H1 (cell line): ENCODE data around the gene MACROD2. TPM values are rescaled to one million over a fixed set of nuclear protein-coding genes. Genes with fewer than 3 reads are reported as not detected.

ENCODE experiments used
- CTCF ChIA-PET: fragments of 300-600 bp; sonication (Branson Sonifier 250); formaldehyde crosslinking; loops from one replicate; lab custom pipeline; 2021; ENCODE audit not compliant: partially characterized antibody; lab: Charles Lee
- POLR2A ChIA-PET: fragments of 300-600 bp; sonication (Branson Sonifier 250); formaldehyde crosslinking; loops from one replicate; lab custom pipeline; 2021; ENCODE audit warnings: inconsistent platforms; ENCODE audit not compliant: partially characterized antibody; lab: Charles Lee
- DNase-seq, 2 experiments: peaks; one replicate each; pipeline versions ENCODE4 v3.0.0 to v3.0.0-alpha.2; 2010 to 2022; ENCODE audit warnings: low spot score in 2 of 2, low read depth in 1 of 2, mixed read lengths in 1 of 2
- FAIRE-seq: peaks from 2 replicates; lab custom pipeline; 2011; peaks lifted over from hg19 to GRCh38; lab: Jason Lieb, UNC
- H2AFZ ChIP-seq: 2 replicates; pipeline ENCODE4 v1.8.1; 2012; ENCODE audit warnings: low read length, inconsistent platforms
- H2AK5ac ChIP-seq: 2 replicates; pipeline ENCODE4 v1.6.1; 2013; ENCODE audit warnings: low read depth, low read length
- H2BK120ac ChIP-seq: replicated peaks from 2 replicates; pipeline ENCODE3; 2013; ENCODE audit warnings: low read depth, low read length, inconsistent platforms
- H2BK12ac ChIP-seq: 2 replicates; pipeline ENCODE4 v1.6.1; 2013; ENCODE audit warnings: low read depth, low read length
- H2BK15ac ChIP-seq: 2 replicates; pipeline ENCODE4 v1.6.1; 2013; ENCODE audit warnings: low read length
- H2BK20ac ChIP-seq: 2 replicates; pipeline ENCODE4 v1.6.1; 2013; ENCODE audit warnings: low read length
- H2BK5ac ChIP-seq: 2 replicates; pipeline ENCODE4 v1.6.1; 2013; ENCODE audit warnings: low read depth, low read length
- H3K14ac ChIP-seq: 2 replicates; pipeline ENCODE4 v1.6.1; 2013; ENCODE audit warnings: inconsistent platforms; ENCODE audit not compliant: insufficient read length
- H3K18ac ChIP-seq: 2 replicates; pipeline ENCODE4 v1.6.1; 2013; ENCODE audit warnings: low read length; ENCODE audit errors: extremely low read depth
- H3K23ac ChIP-seq: 2 replicates; pipeline ENCODE4 v1.6.1; 2013; ENCODE audit warnings: inconsistent platforms; ENCODE audit not compliant: insufficient read length
- H3K23me2 ChIP-seq: 2 replicates; pipeline ENCODE4 v1.6.1; 2013; ENCODE audit warnings: low read depth, low read length
- H3K27ac ChIP-seq: 2 replicates; pipeline ENCODE4 v1.6.1; 2011; ENCODE audit warnings: low read depth, low read length, inconsistent platforms
- H3K27me3 ChIP-seq, 4 experiments: replicated peaks in 1 of 4; 1 replicate in 1 of 4; 2 replicates in 3 of 4; pipeline versions ENCODE4 v1.6.1 to v1.8.1; 2011 to 2013; ENCODE audit warnings: low read length in 3 of 4, mild to moderate bottlenecking in 3 of 4, inconsistent platforms in 2 of 4, mixed read lengths in 2 of 4, moderate library complexity in 1 of 4; ENCODE audit not compliant: control insufficient read depth in 3 of 4, insufficient read depth in 3 of 4; ENCODE audit errors: extremely low read depth in 1 of 4
- H3K36me3 ChIP-seq, 4 experiments: 2 replicates each; pipeline versions ENCODE4 v1.6.1 to v1.8.1; 2011 to 2013; ENCODE audit warnings: mild to moderate bottlenecking in 4 of 4, low read length in 3 of 4, moderate library complexity in 2 of 4, control low read depth in 1 of 4, inconsistent platforms in 1 of 4; ENCODE audit not compliant: insufficient read depth in 4 of 4, control insufficient read depth in 2 of 4
- H3K4ac ChIP-seq: replicated peaks from 2 replicates; pipeline ENCODE3; 2013; ENCODE audit warnings: low read length, low read depth, mixed read lengths, inconsistent platforms; ENCODE audit not compliant: insufficient read length
- H3K4me1 ChIP-seq, 4 experiments: replicated peaks in 1 of 4; 1 replicate in 1 of 4; 2 replicates in 3 of 4; pipeline versions ENCODE4 v1.6.1 to v1.8.1; 2011 to 2013; ENCODE audit warnings: low read length in 3 of 4, inconsistent platforms in 2 of 4, mixed read lengths in 1 of 4; ENCODE audit not compliant: insufficient read depth in 4 of 4, control insufficient read depth in 3 of 4
- H3K4me2 ChIP-seq, 2 experiments: 2 replicates each; pipeline versions ENCODE4 v1.6.1 to v1.8.1; 2011 to 2013; ENCODE audit warnings: low read depth in 2 of 2, low read length in 2 of 2, control low read depth in 1 of 2, inconsistent platforms in 1 of 2, mild to moderate bottlenecking in 1 of 2; ENCODE audit not compliant: insufficient read depth in 1 of 2
- H3K4me3 ChIP-seq, 4 experiments: fragments of 200-600, 300-600 bp in 1 of 4; sonication (generic), shearing (Covaris generic), sonication (Bioruptor Twin) in 1 of 4; 2 replicates each; pipeline versions ENCODE4 v1.5.1 to v1.8.1; 2011 to 2016; ENCODE audit warnings: low read length in 4 of 4, low read depth in 3 of 4, control low read depth in 2 of 4, inconsistent platforms in 2 of 4, mild to moderate bottlenecking in 2 of 4, mixed read lengths in 1 of 4, moderate library complexity in 1 of 4; ENCODE audit not compliant: insufficient read depth in 2 of 4; ENCODE audit errors: extremely low read depth in 1 of 4
- H3K56ac ChIP-seq: replicated peaks from 2 replicates; pipeline ENCODE3; 2013; ENCODE audit warnings: low read depth, mild to moderate bottlenecking, mixed read lengths, low read length, inconsistent platforms; ENCODE audit not compliant: insufficient read length
- H3K79me1 ChIP-seq: 2 replicates; pipeline ENCODE4 v1.6.1; 2013; ENCODE audit warnings: low read depth, low read length, control low read depth
- H3K79me2 ChIP-seq, 2 experiments: 2 replicates each; pipeline versions ENCODE4 v1.6.1 to v1.8.1; 2012 to 2013; ENCODE audit warnings: low read length in 2 of 2, mild to moderate bottlenecking in 2 of 2, inconsistent platforms in 1 of 2; ENCODE audit not compliant: insufficient read depth in 2 of 2, control insufficient read depth in 1 of 2
- H3K9ac ChIP-seq, 4 experiments: replicated peaks in 1 of 4; 1 replicate in 1 of 4; 2 replicates in 3 of 4; pipeline versions ENCODE4 v1.6.1 to v1.8.1; 2011 to 2013; ENCODE audit warnings: low read depth in 3 of 4, low read length in 3 of 4, control low read depth in 2 of 4, mild to moderate bottlenecking in 2 of 4, moderate library complexity in 2 of 4, inconsistent platforms in 1 of 4; ENCODE audit errors: extremely low read depth in 1 of 4
- H3K9me3 ChIP-seq, 2 experiments: 2 replicates each; pipeline versions ENCODE4 v1.6.1 to v1.8.1; 2012 to 2013; ENCODE audit warnings: mild to moderate bottlenecking in 2 of 2, moderate library complexity in 2 of 2, control low read depth in 1 of 2, inconsistent platforms in 1 of 2, low read depth in 1 of 2, low read length in 1 of 2, mixed read lengths in 1 of 2; ENCODE audit not compliant: insufficient read depth in 2 of 2
- H4K20me1 ChIP-seq, 2 experiments: replicated peaks in 1 of 2; 2 replicates each; pipeline versions ENCODE3 to v1.8.1; 2011 to 2013; ENCODE audit warnings: inconsistent platforms in 2 of 2, low read length in 2 of 2, mild to moderate bottlenecking in 1 of 2; ENCODE audit not compliant: insufficient read depth in 2 of 2, control insufficient read depth in 1 of 2
- H4K5ac ChIP-seq: 2 replicates; pipeline ENCODE4 v1.6.1; 2013; ENCODE audit warnings: low read length, low read depth, mixed read lengths, inconsistent platforms; ENCODE audit not compliant: insufficient read length
- H4K8ac ChIP-seq: 2 replicates; pipeline ENCODE4 v1.8.0; 2013; ENCODE audit warnings: mild to moderate bottlenecking, moderate library complexity, low read length, inconsistent platforms; ENCODE audit not compliant: insufficient read depth; ENCODE audit errors: extremely low read depth
- H4K91ac ChIP-seq: replicated peaks from 2 replicates; pipeline ENCODE3; 2013; ENCODE audit warnings: low read length, mixed read lengths, inconsistent platforms; ENCODE audit not compliant: insufficient read length
- ASH2L ChIP-seq: fragments of 200-600, 300-600 bp; sonication (generic); IDR thresholded peaks from one replicate; pipeline ENCODE4 v1.7.1; 2017; ENCODE audit warnings: low read length
- BCL11A ChIP-seq, 2 experiments: IDR thresholded peaks; one replicate each; pipeline ENCODE4 v1.6.1; 2011; ENCODE audit warnings: low read depth in 2 of 2, low read length in 2 of 2, mild to moderate bottlenecking in 2 of 2
- GTF2F1 ChIP-seq: IDR thresholded peaks from 2 replicates; pipeline ENCODE4 v1.6.1; 2012; ENCODE audit warnings: low read depth, low read length, improper control_type of control experiment, borderline replicate concordance
- WGBS, 2 experiments: shearing (Covaris generic) in 1 of 2; methylation state at CpG; one replicate each; pipeline versions ENCODE4 v1.1.6 to v1.1.7; 2013 to 2015; ENCODE audit warnings: low lambda C conversion rate in 2 of 2, mixed read lengths in 2 of 2, inconsistent platforms in 1 of 2, low coverage in 1 of 2, missing lambda C conversion rate in 1 of 2; ENCODE audit not compliant: insufficient replicate concordance in 2 of 2, insufficient coverage in 1 of 2, insufficient read length in 1 of 2; ENCODE audit errors: extremely low coverage in 1 of 2, missing lambda C conversion rate in 1 of 2; 5-methylcytosine and 5-hydroxymethylcytosine counted together
- polyA plus RNA-seq, 7 experiments: library from polyadenylated mRNA; depleted of rRNA in 3 of 7; stranded (reverse) in 5 of 7; unstranded in 2 of 7; fragments of >200 nt in 5 of 7; fragments of 200-250 nt in 2 of 7; gene quantifications; 1 replicate in 5 of 7; 2 replicates in 1 of 7; 4 replicates in 1 of 7; pipeline versions ENCODE4 v1.2.1 to v1.2.3, GENCODE V29; 2011 to 2013; ENCODE audit warnings: missing spikeins in 2 of 7, mixed read lengths in 2 of 7
- total RNA-seq: library from RNA; stranded (reverse); fragmentation: NEBNext Ultra II Directional; extraction: Animal tissue kit (Norgen Biotek cat#: 25700); gene quantifications from 2 replicates; pipeline ENCODE4 v1.2.1, GENCODE V29; 2021
- TF ChIP-seq, protein P1 (sequence below): IDR thresholded peaks from 2 replicates; pipeline ENCODE4 v1.6.1; 2012; ENCODE audit warnings: low read length, inconsistent platforms
- TF ChIP-seq, protein P2 (sequence below): IDR thresholded peaks from 2 replicates; pipeline ENCODE4 v1.6.1; 2012; ENCODE audit warnings: inconsistent platforms

MACROD2 gene
- total and polyA plus RNA-seq, 2 of the 8 experiments (the other 6 are each of a cell fraction or from before 2014, with no cell fraction given), result 0.70 to 3.9 TPM

DNA sequence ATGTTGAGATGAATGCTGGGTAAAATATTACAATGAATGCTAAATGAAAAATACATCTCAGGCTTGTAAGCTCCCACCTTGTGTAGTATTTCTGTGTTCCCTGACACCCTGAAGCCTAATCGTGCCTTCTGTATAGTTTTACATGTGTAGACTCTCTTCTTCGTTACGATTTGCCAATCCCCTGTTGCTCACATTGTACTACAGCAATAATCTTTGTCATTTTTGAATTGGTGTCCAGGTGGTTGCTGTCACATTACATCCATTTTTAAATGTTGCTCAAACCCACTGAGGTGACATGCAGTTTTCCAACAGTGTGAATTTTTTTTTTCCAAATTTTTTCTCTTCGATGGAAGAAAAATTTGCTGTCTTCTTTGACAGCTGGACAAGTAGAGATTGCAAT, 642.1 kb downstream of the MACROD2 start:
- no peak overlapping the region for H2BK12ac ChIP-seq
- DNase-seq (no peak), FAIRE-seq (no peak)
- no peak overlapping the region for H2BK5ac ChIP-seq
- ChIA-PET CTCF (interaction anchor here (1.2 to 1.3 kb wide), 2 partner anchors 14 to 300 kb away, joined by 3 read pairs; partner anchors contain the start of gene FLRT3), POLR2A (no interaction called here)
- H3K4me2 ChIP-seq, result no peak overlapping the region
- no peaks in the 10 kb centered on the region for H3K79me2 ChIP-seq
- H3K56ac ChIP-seq, result no peak overlapping the region
- no peaks in the 10 kb centered on the region for H3K23me2 ChIP-seq
- H2BK20ac ChIP-seq, result no peak overlapping the region
- no peaks in the 10 kb centered on the region for H4K20me1 ChIP-seq
- no peaks in the 10 kb centered on the region for H3K27me3 ChIP-seq
- H3K23ac ChIP-seq, result no peak overlapping the region
- H3K27ac ChIP-seq, result no peak overlapping the region
- no peaks in the 10 kb centered on the region for H3K36me3 ChIP-seq
- no peak overlapping the region for H2AK5ac ChIP-seq
- WGBS, 2 experiments, result 90% methylated on average over 4 of the region's 4 CpGs; no CpG with 5 or more reads in 1 of the 2 experiments
- no peak overlapping the region for H3K18ac ChIP-seq
- H3K4ac ChIP-seq, result no peak overlapping the region
- H2AFZ ChIP-seq, result no peak overlapping the region
- H3K9me3 ChIP-seq, result peaks cover 3 to 6% of the 10 kb centered on the region in 2 experiments; a peak in 2 of 4 replicates
- H3K9ac ChIP-seq, result no peak overlapping the region
- no peak overlapping the region for H4K8ac ChIP-seq
- no peak overlapping the region for H2BK120ac ChIP-seq
- no peak overlapping the region for H3K14ac ChIP-seq
- no peak overlapping the region for H3K4me3 ChIP-seq
- H4K91ac ChIP-seq, result no peak overlapping the region
- H3K79me1 ChIP-seq, result no peaks in the 10 kb centered on the region
- no peaks in the 10 kb centered on the region for H3K4me1 ChIP-seq
- H2BK15ac ChIP-seq, result no peak overlapping the region
- H4K5ac ChIP-seq, result no peak overlapping the region
- TF ChIP-seq BCL11A (IDR thresholded peaks at IDR 0.05; ENCODE audit: low read depth in 2 of 2, low read length in 2 of 2) (no peak), ASH2L (no peak), GTF2F1 (no peak)
- TF ChIP-seq, protein P1, sequence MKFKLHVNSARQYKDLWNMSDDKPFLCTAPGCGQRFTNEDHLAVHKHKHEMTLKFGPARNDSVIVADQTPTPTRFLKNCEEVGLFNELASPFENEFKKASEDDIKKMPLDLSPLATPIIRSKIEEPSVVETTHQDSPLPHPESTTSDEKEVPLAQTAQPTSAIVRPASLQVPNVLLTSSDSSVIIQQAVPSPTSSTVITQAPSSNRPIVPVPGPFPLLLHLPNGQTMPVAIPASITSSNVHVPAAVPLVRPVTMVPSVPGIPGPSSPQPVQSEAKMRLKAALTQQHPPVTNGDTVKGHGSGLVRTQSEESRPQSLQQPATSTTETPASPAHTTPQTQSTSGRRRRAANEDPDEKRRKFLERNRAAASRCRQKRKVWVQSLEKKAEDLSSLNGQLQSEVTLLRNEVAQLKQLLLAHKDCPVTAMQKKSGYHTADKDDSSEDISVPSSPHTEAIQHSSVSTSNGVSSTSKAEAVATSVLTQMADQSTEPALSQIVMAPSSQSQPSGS, result no peak
- TF ChIP-seq, protein P2, sequence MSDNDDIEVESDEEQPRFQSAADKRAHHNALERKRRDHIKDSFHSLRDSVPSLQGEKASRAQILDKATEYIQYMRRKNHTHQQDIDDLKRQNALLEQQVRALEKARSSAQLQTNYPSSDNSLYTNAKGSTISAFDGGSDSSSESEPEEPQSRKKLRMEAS, result no peak
